RCC 7860 (cell line): ENCODE results near the gene LRRC63.
A peak's percentile ranks its signal among the peaks of the same experiment; 100 is the strongest.
"Not testable (repeated sequence)": the region's sequence is repeated elsewhere in the genome, so short reads cannot be mapped to it uniquely, and the experiment has no call there.

ENCODE experiments used
- DNase-seq: peaks from one replicate; pipeline ENCODE4 v3.0.0-alpha.2; 2015; ENCODE audit warnings: low spot score
- FAIRE-seq: peaks from 2 replicates; lab custom pipeline; 2012; peaks lifted over from hg19 to GRCh38; lab: Jason Lieb, UNC

LRRC63 gene

DNA sequence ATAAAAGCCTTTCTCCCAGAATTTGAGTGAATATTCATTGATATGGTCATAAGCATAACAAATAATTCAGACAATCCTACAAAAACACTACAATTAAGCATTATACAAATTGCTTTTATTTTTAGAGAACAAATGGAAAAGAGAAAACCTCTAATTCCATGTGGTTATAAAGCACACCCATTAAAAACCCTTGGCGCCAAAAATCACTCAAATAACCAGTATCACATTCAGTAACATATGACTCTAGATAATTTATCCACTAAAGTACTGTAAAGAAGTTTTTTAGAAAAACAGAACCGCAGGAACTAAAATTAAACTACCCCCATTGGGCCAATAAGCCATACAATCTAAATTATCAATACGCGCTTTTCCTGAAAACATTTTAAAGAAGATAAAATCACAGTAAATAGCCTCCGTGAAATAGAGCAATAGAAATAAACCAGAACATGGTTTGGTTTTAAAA, 30.3 kb upstream of the LRRC63 start:
- FAIRE-seq (no peak), DNase-seq (no peak)

DNA sequence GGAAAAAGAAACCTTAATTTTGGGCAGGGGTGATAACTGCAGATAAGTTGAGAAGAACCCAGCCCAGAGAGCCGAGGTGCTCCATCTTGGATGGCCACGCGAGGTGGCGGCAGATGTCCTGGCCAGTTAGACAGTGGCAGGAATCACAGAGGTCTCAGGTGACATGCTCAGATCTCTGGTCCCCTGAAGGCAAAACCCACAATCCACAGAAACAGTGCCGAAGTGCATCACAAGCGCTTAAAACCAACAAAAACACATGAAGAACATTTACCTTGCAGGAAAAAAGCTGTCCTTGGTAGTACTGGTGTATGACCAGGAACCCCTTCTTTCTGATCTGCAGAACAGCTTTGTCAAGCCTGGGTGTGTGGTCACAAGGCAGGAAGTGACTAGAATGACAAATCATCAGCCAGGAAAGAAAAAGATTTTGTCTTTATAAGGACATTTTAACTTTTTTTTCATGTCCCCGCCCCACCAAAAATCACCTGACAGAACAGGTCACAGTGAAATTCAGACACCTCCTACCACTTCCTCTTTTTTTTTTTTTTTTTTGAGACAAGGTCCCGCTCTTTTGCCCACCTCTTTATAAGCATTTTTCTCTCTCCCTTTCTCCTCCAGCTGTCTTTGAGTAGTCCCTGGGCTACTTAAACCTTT, 29.8 kb upstream of the LRRC63 start, which contains the start of gene LCP1:
TSS of gene LCP1 (minus strand) at position 338 of the 651 bp plus-strand sequence. CDS start 22,515 bp downstream, outside the sequence.
- DNase-seq (peak; percentile 31), FAIRE-seq (no peak)

DNA sequence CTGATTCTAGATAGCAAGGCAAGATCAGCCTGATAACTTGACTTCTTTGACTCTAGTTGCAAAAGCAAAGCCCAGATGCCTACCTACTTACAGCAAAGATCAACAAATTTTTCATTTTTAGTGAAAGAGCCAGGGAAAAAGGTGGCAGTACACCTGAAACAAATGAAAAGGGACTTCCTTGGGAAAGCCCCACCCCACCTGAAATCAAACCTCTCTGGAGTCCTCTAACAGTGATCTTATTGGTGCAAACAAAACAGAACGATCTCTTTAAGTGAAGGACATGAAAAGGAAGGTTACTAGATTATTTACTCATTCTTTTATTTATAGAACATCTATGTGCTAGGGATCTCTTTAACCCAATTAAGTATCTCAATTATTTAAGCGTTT, 29.2 kb upstream of the LRRC63 start:
- no peak for DNase-seq
- no peak for FAIRE-seq

DNA sequence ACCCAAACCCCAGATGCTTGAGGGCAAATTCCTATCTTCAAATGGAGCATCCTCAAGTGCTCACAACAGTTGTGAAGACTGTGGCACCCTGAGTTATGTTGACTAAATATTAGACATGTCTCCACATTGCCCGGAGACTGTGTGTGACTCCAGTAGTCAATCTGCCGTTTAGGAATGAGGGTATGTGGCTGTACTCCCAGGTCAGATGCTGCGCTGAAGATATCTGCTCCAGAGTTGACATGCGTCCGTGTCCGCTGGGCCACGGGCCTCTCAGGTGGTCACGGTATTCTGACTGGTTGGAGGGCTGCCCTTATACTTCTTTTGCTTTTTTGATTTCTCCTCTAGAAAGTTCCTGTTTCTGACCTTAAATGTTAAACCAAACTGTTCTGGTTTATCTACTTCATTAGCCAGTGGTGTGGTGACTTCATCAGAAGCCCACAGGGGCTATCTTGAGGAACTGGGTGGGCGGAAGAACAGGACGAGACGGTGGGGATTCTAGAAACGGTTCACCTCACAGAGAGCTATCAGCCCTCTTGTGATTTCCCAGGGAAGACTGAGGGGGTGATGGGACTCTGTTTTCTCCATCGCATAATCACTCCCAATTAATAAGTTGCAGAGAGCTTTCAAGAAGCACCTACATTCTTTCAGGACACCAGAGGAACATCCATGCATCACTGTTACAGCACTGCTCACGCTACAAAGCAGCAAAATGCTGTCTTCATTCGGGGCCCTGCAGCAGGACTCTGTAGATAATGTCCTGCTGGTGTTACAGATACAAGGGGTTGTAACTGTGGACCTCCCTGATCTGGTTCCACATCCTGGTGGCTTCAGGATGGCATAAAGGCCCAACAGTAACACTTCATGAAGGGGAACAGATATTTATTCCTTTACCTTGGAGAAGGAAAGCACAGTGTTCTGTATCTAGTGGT, 28.4 kb upstream of the LRRC63 start:
- DNase-seq: no peak

DNA sequence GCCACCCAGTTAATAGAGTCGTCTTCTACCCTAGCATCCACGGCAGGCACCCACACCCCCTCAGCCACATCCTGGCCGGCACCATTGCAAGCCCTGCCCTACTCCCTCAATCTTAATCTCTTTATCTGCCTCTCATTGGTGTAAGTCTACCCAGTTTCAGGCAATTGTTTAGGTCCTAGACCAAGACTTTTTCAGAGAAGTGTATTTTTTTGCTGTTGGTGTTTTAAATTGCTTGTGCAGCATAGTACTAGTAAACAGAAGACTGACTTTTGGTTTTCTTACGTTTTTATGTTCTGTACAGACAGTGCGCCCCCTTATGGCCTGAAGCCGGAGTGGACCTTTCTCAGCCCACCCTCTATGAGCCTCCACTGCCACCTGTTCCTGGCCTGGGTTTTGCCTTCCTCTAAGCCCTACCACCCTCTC, 27.4 kb upstream of the LRRC63 start:
- DNase-seq: no peak

More for the DNA sequence above, 28.4 kb upstream of the LRRC63 start:
- no peak for FAIRE-seq

DNA sequence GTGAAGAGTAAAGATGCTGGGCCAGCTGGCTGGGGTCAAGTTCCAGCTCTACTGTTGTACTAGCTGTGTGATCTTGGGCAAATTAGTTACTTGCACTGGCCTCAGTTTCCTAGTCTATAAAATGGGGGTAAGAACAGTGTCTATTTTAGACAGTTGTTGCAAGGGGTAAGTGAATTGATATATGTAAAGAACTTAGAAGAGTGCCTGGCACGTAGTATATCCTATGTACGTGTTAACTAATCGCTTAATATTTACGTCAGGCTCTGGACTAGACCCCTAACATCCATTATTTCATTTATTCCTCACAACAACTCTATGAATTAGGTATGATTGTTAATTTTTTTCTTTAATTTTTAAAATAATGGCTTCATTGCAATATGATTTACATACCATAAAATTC, 26.1 kb upstream of the LRRC63 start:
- FAIRE-seq (no peak), DNase-seq (no peak)

More for the DNA sequence above, 27.4 kb upstream of the LRRC63 start:
- FAIRE-seq: no peak

DNA sequence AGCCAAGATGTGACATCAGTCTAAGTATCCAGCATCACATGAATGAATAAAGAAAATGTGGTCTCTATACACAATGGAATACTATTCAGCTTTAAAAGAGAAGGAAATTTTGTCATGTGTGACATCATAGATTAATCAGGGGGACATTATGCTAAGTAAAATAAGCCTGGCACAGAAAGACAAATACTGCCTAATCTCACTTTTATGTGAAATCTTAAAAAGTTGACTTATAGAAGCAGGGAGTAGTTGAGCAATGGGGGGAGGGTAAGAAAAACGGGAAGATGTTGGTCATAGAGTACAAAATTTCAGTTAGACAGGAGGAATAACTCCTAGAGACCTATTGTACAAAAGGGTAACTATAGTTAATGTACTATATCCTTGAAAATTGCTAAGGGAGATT, 19.3 kb upstream of the LRRC63 start:
- DNase-seq: no peak

DNA sequence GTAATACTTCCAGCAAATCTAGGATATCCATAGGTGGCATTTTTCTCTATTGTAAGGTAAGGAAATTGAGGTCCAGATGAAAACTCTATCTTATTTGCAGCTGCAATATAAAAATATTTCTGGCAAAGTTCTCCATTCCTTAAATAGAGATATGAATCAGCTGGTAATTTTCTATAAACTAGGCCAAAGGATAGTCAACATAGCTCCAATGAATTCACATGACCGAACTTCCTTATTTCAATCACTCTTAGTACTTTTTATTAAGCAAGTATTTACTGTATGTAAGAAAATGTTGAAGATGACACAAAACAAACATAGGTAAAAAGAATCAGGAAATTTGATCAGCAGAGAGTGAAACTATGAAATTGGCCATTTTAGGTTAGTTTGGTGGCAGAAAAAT, 16.7 kb upstream of the LRRC63 start:
- FAIRE-seq (no peak), DNase-seq (no peak)

More for the DNA sequence above, 19.3 kb upstream of the LRRC63 start:
- no peak for FAIRE-seq

DNA sequence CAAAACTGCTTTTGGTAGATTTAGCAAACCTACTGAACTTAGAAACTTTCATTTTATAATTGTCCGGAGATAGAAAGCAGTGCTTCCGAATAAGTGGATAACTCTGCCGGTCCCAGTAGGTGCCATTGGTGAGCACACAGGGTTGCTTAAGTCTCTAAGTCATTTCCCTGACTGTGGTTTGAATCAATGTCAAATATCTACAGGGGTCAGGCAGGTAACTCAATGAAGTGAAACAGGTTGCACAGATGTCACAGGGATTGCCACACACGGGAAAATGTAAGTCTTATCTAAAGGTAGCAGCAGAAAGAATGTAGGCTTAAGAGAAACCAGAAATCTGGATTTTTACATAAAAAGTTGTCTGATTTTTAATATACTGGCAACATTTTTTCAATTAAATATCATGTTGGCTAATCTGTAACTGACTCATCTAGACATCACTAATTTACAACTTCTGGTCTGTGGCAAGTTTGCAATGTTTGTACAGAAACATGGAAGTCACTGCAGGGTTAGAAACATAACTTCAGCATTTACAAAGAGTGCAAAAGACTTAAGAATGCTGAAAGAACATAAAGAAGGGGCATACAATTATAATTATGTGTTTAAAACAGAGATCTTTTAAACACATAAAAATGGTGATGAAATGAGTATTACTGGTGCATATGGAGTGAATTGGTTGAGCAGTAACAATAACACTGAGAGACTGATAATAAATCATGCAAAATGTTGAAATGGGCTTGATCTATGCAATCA, 14.3 kb upstream of the LRRC63 start:
- FAIRE-seq: no peak

DNA sequence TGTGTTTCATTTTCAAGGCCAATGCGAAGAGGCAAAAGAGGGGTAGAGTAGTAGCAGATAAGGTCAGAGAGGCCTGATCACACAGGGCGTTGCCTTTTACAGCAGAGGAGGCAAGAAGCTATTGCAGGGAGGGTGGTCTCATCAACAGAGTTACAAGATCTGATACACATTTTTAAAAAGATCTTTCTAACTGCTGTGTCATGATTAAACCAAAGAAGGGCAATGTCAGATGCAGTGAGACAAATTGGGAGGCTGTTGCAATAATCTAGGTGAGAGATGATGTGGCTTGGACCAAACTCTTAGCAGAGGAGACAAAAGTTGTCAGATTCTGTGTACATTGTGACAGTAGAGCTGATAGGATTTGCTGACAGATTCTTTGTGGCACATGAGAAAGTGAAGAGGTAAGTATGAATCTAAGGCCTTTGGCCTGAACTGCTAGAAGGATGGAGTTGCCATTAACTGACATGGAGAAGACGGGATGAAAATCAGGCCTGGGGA, 13.0 kb upstream of the LRRC63 start:
- FAIRE-seq (no peak), DNase-seq (no peak)

More for the DNA sequence above, 14.3 kb upstream of the LRRC63 start:
- no peak for DNase-seq

DNA sequence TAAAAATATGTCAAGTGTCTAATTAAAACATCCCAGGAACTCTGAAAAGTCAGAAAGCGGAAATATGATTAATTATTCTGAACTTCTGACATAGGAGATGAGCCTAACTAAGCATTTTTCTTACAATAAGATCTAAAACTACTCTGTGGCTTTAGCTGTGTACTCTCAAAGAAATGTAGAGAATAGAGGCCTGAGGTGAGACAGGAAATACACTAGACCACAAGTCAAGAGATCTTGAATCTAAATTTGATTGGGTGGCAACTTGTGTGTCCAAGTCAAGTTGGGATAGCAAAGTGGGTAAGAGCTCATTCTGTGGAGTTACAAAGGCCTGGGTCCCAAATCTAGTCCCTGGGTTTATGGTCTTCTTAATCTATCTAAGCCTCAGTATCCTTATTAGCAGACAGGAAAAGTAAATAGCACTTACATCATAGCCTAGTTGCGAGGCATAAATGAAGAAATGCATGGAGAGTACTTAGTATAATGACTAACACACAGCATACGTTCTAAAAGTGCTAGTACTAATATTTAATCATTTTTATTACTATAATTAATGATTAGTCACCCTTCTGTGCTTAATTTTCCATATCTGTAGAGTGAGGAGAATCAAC, 9.4 kb upstream of the LRRC63 start:
- FAIRE-seq (no peak), DNase-seq (no peak)

DNA sequence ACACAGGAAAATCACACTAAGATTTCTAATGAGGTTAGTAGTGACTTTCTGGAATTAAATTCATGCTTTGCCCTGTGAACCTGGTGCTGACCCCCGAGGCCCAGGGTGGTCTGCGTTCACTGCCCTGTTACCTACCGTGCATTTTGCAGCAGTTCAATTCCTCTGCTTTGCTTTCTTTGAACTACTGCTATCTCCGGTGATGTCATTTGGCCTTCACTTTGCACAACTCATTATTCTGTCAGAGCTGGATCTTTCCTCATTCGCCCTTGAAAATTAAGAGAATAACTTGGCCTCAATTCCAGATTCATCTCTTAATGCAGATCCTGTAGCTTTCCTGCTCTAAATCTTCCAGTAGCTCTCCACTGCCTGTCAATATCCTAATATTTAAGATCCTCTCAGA, 8.8 kb upstream of the LRRC63 start:
- DNase-seq (no peak), FAIRE-seq (no peak)

DNA sequence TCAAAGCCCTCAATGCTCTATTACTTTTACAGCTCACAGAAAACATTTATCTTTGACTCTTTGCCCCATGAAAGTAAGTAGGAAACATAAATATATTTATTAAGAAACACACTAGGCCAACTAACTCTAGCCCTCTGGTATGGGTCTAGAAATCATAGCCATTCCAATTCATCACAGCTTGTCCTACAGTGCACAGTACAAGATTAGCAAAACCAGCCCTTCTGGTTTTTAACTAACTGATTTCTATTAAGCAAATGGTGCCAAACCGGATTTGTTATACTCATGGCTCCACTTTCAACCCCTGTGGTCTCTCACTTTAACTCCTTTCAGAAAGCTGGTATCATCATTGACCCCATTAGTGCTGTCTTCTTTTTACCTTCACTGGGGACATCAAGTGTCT, 5.6 kb upstream of the LRRC63 start:
- DNase-seq: no peak

DNA sequence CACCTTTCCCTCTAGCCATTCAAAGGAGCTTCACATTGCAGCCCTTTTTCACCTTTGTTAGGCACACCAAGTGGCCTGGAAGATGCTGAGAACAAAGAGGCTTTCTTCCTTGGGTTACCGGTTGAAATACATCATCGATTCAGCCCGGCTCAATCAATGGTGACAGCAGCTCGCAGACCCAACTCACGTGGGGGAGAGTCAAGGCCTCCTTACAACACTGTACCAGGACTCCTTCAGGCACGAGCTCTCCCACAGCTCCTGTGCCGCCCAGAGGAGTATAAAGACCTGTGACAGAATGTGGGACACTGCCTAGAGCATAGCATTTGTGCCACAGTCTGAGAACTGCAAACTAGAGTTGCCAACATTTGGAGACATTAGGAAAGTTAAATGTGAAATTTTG, 3.9 kb upstream of the LRRC63 start:
- no peak for DNase-seq
- no peak for FAIRE-seq

More for the DNA sequence above, 5.6 kb upstream of the LRRC63 start:
- no peak for FAIRE-seq

DNA sequence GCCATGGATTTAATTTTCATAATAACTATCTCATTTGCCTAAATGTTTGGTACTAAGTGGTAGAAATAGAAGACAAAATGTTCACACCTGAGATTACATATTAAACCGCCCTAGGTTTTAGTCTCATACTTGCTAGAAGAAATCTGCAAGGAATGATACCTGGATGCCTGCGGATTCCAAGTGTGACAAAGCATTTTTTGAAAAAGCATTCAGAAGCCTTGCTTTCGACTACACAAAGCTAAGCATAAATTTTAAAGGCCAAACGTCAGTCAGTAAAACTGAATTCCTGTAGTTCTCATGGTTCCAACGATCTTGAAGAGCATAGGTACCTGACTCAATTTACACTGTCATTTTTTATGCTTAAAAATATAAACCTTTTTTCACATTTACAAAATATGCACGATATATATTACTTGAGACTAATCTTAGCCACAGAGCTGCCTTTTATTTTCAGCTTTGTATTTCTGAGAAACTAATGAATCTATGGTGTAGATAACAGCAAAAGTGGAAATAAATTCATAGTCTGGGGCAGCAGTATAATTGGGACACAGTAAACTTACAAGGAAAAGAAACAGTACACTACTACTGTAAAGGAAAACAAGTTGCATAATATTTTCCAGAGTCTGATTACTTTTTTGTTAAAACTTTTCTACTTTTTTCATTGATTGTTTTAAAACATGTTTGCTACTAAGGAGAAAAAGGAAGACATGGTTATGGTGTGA, 1.2 kb upstream of the LRRC63 start:
- FAIRE-seq (no peak), DNase-seq (no peak)

DNA sequence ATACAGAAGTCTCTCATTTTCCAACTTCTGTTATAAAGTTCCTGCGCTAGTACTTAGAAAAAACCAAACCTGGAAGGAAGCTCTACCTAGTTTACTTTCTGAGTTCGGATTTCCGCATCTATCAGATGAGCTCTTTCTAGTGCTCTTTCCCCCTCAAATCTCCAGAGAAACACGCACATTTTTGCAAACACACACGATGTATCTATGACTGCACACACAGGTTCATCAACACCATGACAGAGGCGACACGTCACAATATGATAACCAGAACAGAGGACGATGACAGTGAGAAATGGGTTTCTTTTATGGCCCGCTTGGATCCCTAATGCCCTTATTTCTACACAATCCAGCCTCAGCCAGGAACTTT, 629 bp upstream of the LRRC63 start:
- no peak for DNase-seq
- no peak for FAIRE-seq

DNA sequence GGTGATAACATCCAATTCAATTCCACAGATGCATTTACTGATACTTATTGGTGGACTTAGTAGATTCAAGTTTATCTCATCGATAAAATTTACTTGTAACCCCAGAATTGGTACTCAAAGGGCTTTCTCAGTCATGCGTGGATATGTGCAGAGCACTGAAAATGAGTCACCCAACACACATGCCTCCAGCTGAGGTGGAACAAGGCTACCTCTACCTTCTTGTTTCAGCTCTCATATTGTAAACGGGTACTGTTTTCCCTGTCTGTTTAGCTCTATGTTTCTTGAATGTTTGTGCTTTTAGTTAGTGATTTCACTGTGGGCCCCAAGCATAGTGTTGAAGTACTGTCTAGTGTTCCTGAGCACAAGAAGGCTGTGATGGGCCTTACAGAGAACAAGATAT, 1.5 kb downstream of the LRRC63 start:
- DNase-seq (no peak), FAIRE-seq (no peak)

DNA sequence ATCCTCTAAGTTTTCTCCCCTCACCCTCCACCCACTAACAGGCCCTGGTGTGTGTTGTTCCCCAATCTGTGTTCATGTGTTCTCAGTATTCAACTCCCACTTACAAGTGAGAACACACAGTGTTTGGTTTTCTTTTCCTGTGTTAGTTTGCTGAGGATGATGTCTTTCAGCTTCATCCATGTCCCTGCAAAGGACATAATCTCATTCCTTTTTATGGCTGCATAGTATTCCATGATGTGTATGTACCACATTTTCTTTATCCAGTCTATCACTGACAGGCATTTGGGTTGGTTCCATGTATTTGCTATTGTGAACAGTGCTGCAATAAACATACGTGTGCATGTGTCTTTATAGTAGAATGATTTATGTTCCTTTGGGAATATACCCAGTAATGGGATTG, 3.0 kb downstream of the LRRC63 start:
- FAIRE-seq, DNase-seq: not testable (repeated sequence)

DNA sequence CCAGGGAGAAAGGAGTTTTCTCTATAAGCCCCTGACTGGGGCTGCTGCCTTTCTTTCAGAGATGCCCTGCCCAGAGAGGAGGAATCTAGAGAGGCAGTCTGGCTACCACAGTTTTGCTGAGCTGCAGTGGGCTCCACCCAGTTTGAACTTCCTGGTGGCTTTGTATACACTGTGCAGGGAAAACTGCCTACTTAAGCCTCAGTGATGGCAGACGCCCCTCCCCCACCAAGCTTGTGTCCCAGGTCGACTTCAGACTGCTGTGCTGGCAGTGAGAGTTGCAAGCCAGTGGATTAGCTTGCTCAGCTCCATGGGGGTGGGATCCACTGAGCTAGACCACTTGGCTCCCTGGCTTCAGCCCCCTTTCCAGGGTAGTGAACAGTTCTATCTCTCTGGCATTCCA, 8.5 kb downstream of the LRRC63 start:
- not testable (repeated sequence) for FAIRE-seq, DNase-seq

DNA sequence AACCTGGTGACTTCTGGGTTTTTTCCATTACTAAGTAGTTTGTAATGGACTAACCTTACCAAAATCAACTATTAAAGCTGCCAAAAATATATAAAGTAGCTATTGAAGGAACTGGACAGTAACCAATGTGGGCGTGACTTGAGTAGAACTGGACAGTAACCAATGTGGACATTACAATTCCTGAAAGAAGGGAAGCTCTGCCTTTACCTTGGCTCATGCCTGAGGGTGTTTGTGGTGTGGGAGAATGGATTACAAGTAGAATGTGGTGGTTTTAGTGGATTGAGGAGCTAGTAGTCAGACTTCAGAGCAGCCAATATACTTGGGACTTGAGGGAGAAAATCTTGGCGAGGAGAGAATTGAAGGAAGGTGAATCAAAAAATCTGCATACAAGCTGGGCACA, 17.5 kb downstream of the LRRC63 start:
- no peak for DNase-seq
- FAIRE-seq: no peak
